WTC11 (cell line): ENCODE data around the gene BRIX1.

Source experiments
- JUN ChIP-seq: sonication (generic); formaldehyde crosslinking; IDR thresholded peaks from 2 replicates; pipeline ENCODE4 v1.8.0; 2023; ENCODE audit warnings: mild to moderate bottlenecking, missing genetic modification reagents
- NFYB ChIP-seq: sonication (generic); formaldehyde crosslinking; conservative IDR thresholded peaks from 2 replicates; pipeline ENCODE4 v1.8.0; 2022; ENCODE audit warnings: low read depth, missing genetic modification reagents
- RORB ChIP-seq: fragments of 250-450 bp; sonication (Bioruptor Pico); IDR thresholded peaks from 2 replicates; pipeline ENCODE4 v1.9.0; 2021; ENCODE audit warnings: mild to moderate bottlenecking
- SP1 ChIP-seq: sonication (generic); formaldehyde crosslinking; conservative IDR thresholded peaks from 2 replicates; pipeline ENCODE4 v1.8.1; 2022; ENCODE audit warnings: missing genetic modification reagents
- TCF7 ChIP-seq: sonication (generic); formaldehyde crosslinking; IDR thresholded peaks from 2 replicates; pipeline ENCODE4 v1.8.0; 2022; ENCODE audit warnings: mild to moderate bottlenecking, low read depth, missing genetic modification reagents, moderate library complexity
- ZNF121 ChIP-seq: sonication (generic); formaldehyde crosslinking; IDR thresholded peaks from 2 replicates; pipeline ENCODE4 v1.8.0; 2023; ENCODE audit warnings: missing genetic modification reagents
- ZNF138 ChIP-seq: sonication (generic); formaldehyde crosslinking; conservative IDR thresholded peaks from 2 replicates; pipeline ENCODE4 v1.8.1; 2022; ENCODE audit warnings: mild to moderate bottlenecking, moderate library complexity, missing genetic modification reagents
- ZNF416 ChIP-seq: fragments of 250-450 bp; sonication (Bioruptor Pico); IDR thresholded peaks from 2 replicates; pipeline ENCODE4 v1.9.0; 2021; ENCODE audit warnings: mild to moderate bottlenecking, inconsistent platforms
- TF ChIP-seq, protein P1 (sequence below): fragments of 200-600 bp; IDR thresholded peaks from 2 replicates; pipeline ENCODE4 v1.8.0; 2022; ENCODE audit warnings: antibody characterized with exemption
- TF ChIP-seq, protein P2 (sequence below): sonication (generic); formaldehyde crosslinking; IDR thresholded peaks from 2 replicates; pipeline ENCODE4 v1.8.0; 2022; ENCODE audit warnings: mild to moderate bottlenecking, missing genetic modification reagents
- TF ChIP-seq, protein P3 (sequence below): sonication (generic); formaldehyde crosslinking; conservative IDR thresholded peaks from 2 replicates; pipeline ENCODE4 v1.8.1; 2022; ENCODE audit warnings: mild to moderate bottlenecking, missing genetic modification reagents
- TF ChIP-seq, protein P4 (sequence below): sonication (generic); formaldehyde crosslinking; IDR thresholded peaks from 2 replicates; pipeline ENCODE4 v1.8.1; 2023; ENCODE audit warnings: mild to moderate bottlenecking, missing genetic modification reagents
- TF ChIP-seq, protein P5 (sequence below): sonication (generic); formaldehyde crosslinking; IDR thresholded peaks from 2 replicates; pipeline ENCODE4 v1.8.0; 2022; ENCODE audit warnings: missing genetic modification reagents
- TF ChIP-seq, protein P6 (sequence below): sonication (generic); formaldehyde crosslinking; IDR thresholded peaks from 2 replicates; pipeline ENCODE4 v1.8.1; 2023; ENCODE audit warnings: mild to moderate bottlenecking, missing genetic modification reagents, moderate library complexity

DNA sequence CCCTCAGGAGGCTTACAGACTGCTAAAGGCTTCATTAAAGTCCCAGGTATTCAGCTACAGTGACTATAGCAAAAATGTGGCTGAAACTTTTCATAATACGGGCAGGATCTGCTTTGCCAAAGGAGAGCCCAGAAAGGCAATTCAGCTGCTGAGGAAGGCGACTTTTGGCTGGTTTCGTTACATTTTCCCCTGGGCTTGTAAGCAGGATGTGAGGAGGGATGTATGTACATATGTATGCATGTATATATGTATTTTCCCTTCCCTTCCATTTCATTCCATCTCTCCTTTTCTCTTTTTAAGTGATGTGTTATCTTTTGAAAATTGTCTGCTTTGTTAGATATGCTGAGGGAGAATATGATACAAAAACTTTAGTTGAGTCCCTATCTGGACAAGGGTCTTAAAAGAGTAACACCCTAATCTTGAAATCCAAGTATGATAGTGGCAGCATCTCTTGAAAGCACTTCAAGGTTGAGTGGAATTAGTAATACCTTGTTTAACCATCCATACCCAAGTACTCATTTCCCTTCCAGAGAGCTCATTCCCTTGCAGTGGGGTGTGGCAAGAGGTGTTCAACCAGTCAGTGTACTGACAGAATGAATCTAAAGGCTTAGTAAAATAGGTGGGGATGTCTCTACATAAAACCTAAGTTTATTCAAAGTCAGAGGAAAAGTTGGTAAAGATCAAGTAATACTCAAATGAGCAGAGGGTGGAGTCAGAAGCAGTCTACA lies 29.0 kb upstream of the BRIX1 start:
- TF ChIP-seq, protein P1, sequence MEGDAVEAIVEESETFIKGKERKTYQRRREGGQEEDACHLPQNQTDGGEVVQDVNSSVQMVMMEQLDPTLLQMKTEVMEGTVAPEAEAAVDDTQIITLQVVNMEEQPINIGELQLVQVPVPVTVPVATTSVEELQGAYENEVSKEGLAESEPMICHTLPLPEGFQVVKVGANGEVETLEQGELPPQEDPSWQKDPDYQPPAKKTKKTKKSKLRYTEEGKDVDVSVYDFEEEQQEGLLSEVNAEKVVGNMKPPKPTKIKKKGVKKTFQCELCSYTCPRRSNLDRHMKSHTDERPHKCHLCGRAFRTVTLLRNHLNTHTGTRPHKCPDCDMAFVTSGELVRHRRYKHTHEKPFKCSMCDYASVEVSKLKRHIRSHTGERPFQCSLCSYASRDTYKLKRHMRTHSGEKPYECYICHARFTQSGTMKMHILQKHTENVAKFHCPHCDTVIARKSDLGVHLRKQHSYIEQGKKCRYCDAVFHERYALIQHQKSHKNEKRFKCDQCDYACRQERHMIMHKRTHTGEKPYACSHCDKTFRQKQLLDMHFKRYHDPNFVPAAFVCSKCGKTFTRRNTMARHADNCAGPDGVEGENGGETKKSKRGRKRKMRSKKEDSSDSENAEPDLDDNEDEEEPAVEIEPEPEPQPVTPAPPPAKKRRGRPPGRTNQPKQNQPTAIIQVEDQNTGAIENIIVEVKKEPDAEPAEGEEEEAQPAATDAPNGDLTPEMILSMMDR: no peak
- TF ChIP-seq, protein P2, sequence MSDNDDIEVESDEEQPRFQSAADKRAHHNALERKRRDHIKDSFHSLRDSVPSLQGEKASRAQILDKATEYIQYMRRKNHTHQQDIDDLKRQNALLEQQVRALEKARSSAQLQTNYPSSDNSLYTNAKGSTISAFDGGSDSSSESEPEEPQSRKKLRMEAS (CRISPR knock-in tag): no peak
- TF ChIP-seq SP1 (no peak), NFYB (no peak), ZNF138 (CRISPR knock-in tag) (no peak), ZNF416 (CRISPR knock-in tag) (no peak), RORB (CRISPR knock-in tag) (no peak), TCF7 (CRISPR knock-in tag) (no peak), JUN (CRISPR knock-in tag) (no peak), ZNF121 (CRISPR knock-in tag) (no peak)
- TF ChIP-seq, protein P3, sequence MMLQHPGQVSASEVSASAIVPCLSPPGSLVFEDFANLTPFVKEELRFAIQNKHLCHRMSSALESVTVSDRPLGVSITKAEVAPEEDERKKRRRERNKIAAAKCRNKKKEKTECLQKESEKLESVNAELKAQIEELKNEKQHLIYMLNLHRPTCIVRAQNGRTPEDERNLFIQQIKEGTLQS (CRISPR knock-in tag): no peak
- TF ChIP-seq, protein P4, sequence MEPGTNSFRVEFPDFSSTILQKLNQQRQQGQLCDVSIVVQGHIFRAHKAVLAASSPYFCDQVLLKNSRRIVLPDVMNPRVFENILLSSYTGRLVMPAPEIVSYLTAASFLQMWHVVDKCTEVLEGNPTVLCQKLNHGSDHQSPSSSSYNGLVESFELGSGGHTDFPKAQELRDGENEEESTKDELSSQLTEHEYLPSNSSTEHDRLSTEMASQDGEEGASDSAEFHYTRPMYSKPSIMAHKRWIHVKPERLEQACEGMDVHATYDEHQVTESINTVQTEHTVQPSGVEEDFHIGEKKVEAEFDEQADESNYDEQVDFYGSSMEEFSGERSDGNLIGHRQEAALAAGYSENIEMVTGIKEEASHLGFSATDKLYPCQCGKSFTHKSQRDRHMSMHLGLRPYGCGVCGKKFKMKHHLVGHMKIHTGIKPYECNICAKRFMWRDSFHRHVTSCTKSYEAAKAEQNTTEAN: no peak
- TF ChIP-seq, protein P5, sequence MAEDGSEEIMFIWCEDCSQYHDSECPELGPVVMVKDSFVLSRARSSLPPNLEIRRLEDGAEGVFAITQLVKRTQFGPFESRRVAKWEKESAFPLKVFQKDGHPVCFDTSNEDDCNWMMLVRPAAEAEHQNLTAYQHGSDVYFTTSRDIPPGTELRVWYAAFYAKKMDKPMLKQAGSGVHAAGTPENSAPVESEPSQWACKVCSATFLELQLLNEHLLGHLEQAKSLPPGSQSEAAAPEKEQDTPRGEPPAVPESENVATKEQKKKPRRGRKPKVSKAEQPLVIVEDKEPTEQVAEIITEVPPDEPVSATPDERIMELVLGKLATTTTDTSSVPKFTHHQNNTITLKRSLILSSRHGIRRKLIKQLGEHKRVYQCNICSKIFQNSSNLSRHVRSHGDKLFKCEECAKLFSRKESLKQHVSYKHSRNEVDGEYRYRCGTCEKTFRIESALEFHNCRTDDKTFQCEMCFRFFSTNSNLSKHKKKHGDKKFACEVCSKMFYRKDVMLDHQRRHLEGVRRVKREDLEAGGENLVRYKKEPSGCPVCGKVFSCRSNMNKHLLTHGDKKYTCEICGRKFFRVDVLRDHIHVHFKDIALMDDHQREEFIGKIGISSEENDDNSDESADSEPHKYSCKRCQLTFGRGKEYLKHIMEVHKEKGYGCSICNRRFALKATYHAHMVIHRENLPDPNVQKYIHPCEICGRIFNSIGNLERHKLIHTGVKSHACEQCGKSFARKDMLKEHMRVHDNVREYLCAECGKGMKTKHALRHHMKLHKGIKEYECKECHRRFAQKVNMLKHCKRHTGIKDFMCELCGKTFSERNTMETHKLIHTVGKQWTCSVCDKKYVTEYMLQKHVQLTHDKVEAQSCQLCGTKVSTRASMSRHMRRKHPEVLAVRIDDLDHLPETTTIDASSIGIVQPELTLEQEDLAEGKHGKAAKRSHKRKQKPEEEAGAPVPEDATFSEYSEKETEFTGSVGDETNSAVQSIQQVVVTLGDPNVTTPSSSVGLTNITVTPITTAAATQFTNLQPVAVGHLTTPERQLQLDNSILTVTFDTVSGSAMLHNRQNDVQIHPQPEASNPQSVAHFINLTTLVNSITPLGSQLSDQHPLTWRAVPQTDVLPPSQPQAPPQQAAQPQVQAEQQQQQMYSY (CRISPR knock-in tag): no peak
- TF ChIP-seq, protein P6, sequence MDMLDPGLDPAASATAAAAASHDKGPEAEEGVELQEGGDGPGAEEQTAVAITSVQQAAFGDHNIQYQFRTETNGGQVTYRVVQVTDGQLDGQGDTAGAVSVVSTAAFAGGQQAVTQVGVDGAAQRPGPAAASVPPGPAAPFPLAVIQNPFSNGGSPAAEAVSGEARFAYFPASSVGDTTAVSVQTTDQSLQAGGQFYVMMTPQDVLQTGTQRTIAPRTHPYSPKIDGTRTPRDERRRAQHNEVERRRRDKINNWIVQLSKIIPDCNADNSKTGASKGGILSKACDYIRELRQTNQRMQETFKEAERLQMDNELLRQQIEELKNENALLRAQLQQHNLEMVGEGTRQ (CRISPR knock-in tag): no peak
